GM19240 (cell line): ENCODE results near the gene WDR83.
"Not testable (repeated sequence)": the region's sequence is repeated elsewhere in the genome, so short reads cannot be mapped to it uniquely, and the experiment has no call there.

Experiments
- DNase-seq: peaks from one replicate; pipeline ENCODE4 v3.0.0; 2011; ENCODE audit warnings: low spot score; ENCODE audit not compliant: insufficient read length

The WDR83 gene

DNA sequence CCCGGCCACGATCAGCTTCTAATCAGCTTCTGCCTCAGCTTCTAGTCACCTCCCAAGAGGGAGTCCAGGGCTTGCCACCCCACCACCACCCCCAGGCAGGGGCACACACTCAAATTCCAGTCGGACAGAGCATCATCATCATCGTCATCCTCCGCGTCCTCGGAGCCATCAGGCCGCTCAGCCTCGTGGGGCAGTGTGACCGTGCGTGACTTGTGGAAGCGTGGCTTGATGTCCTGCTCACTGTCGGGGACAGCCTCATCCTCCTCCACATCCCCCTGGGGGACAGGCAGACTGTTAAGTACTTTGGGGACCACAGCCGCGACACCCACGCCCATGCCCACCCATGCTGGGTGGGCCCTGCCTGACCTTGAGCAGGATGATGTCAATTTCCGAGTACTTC lies 44.6 kb downstream of the WDR83 start:
- DNase-seq: no peak

DNA sequence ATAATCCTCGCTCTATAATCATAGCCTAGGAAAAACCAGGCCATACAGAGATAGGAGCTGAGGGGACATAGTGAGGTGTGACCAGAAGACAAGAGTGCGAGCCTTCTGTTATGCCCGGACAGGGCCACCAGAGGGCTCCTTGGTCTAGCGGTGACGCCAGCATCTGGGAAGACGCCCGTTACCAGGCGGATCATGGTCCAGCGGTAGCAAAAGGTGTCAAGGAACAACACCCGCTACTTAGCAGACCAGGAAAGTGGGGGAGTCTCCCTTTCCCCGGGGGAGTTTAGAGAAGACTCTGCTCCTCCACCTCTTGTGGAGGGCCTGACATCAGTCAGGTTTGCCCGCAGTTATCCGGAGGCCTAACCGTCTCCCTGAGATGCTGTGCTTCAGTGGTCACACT lies 45.5 kb downstream of the WDR83 start:
- not testable (repeated sequence) for DNase-seq

DNA sequence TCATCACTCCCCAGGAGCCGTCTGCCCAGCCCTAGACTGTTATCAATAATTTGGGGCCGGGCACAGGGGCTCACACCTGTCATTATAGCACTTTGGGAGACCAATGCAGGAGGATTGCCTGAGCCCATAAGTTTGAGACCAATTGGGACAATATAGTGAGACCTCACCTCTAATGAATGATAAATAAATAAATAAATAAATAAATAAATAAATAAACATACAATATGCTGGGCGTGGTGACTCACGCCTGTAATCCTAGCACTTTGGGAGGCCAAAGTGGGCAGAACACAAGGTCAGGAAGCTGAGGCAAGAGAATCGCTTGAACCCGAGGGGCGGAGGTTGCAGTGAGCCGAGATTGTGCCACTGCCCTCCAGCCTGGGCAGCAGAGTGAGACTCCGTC lies 46.7 kb downstream of the WDR83 start:
- not testable (repeated sequence) for DNase-seq

DNA sequence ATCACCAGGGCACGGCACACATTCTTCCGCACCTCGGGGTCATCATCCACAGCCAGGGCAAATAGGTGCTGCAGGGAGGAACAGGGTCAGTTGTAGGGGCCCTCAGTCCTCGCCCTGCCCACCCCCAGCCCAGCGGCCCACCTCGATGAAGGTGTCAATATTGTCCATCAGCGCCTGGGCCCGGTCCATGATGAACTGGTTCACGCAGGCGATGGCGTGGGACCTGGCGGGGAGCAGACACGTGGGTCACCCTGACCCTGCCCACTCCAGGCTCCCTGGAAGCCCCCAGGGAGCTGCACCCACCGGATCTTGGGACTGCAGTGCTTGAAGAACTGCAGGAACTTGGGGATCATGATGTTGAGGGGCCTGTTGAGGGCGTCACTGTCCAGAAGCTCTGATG lies 48.5 kb downstream of the WDR83 start:
- DNase-seq: no peak

DNA sequence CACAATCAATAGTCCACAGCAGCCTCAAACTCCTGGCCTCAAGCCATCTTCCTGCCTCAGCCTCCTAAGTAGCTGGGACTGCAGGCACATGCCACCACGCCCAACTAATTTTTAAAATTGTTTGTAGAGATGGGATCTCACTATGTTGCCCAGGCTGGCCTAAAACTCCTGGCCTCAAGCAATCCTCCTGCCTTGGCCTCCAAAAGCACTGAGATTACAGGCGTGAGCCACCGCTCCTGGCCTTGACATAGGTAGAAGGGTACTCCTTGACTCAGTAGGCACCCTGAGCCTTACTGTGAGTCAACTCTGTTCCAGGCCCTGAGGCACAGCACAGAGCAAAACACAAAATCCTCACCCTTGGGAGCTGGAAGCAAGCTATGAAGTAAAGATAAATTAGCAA lies 49.3 kb downstream of the WDR83 start:
- no peak for DNase-seq

DNA sequence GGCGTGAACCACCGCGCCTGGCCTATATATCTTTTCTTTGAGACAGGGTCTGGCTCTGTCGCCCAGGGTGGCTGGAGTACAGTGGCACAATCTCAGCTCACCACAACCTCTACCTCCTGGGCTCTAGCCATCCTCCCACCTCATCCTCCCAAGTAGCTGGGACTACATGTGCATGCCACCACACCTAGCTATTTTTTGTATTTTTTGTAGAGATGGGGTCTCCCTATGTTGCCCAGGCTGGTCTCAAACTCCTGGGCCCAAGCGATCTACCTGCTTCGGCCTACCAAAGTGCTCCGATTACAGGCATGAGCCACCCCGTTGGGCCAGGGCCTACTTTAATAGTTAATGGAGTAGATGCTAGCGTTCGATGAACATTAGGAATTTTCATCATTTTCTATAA lies 53.7 kb downstream of the WDR83 start:
- DNase-seq: no peak

DNA sequence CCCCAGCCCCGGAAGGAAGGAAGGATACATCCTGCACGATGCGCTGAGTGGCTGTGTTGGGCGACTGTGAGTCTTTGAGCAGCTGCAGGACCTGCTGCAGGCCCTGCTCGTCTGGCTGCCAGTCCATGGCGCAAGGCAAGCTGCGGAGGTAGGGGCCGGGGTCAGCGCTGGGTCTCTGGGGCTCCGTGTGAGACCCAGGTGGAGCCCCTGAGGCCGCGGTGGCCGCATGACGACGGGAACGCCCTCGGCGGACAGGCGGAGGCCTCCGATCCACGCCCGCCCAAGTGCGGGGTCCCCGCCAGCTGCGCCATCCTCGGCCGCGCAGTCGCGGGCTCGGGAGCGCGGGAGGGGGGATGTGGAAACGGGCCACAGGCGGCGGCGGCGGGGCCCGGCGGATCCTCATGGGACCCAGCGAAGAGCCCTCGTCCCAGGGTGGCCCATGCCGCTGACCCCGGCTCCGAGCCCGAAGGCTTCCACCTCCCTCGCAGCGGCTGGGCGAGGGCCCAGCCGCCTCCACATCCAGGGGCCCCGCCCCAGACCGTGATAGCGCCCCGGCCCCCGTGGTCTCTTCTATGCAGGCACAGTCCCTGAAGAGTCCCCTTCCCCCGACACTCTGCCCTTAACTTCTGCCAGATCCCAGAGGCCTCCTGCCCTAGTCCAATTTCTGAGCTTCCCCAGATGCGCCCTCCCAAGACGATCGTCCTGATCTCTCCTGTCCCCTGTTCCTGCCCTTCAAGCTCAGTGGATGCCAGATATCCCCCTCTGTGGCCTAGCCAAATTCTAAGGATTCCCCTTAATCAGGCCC lies 54.4 kb downstream of the WDR83 start:
- DNase-seq: no peak

DNA sequence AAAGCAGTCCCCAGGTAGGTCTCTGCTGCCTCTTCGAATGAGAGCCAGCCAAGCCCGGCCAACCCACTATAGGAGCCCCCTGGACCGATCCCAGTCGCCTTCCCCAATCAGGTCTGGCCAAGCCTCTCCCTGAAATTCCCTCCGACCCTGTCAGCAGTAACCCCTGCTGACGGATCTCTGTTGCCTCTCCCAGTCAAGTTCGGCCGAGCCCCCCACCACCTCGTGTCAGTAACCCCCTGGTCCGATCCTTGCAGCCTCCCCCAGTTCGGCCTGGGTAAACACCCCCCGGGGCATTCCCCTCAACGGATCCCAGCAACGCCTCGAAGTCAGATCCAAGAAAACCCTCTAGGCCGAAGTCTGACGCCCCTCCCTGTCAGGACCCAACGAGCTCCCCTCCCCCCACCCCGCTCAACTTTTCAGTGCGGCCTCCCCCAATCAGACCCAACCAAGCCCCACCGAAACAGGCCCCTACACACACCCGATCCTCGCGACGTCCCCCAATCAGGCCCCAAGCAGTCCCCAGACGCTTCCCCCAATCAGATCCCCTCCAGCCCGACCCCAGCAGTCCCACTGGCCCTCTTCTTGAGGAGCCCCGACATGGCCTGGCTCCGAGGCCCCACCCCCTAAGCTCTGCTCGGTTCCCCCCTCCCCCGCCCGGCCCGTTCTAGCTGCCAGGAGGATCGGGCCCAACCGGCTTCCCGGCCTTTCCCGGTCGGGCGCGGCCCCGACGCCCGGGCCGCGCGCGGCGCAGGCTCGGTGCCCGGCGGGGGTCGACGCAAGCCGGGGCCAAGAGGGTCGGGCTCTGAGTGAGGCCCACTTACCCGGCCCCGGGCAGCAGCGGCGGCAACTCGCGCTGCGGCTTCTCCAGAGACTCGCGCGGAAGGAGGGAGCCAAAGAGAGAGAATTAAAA lies 55.3 kb downstream of the WDR83 start:
- DNase-seq: peak; percentile 52

DNA sequence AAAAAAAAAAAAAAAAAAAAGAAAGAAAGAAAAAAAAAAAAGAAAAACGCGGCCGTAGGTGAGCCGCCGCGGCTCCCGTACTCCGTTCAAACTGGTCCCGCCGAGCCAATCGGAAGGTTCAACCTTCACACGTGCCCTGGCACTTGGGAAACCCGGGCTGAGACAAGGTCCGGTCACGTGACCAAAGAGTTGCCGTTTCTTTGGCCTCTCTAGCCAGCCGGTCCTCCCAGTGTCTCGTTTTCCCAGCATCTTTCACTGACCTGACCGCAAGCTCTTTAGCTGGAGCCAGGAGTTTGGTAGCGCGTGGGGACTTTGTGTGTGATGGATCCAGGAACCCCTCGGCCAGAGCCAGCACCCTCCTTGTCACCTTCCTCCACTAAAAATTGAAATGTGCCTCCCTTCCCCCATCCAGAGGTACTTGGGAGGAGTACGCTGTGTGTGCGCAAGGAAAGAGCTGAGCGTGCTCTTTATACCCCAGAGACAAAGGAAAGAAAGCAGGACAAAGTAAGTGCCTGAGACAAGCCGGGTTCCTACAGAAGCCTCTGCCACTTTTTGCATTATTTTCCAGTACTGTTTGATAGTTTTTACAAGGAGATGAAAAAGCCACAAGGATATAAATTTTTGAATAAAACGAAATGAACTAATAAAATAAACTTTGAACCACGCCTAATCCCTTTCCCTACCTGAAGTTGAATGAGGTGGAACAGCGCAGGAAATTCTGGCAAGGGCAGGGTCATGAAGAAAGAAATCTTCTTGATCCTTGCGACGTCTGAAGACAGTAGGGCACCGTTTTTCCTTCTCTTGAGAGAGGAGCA lies 56.2 kb downstream of the WDR83 start:
- DNase-seq: peak; percentile 99

DNA sequence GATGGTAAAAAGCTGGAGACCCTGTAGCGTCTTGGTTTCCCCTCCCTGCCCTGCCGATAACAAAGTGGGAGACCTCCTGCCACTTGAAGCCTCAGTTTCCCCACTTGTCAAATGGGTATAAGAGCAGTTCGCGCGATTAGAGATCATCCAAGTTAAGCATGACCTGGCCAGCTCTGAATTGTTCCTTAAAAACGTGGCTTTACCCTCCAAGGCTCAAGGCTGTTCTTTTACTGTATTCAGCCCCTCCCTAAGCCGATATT lies 56.7 kb downstream of the WDR83 start:
- DNase-seq: no peak

DNA sequence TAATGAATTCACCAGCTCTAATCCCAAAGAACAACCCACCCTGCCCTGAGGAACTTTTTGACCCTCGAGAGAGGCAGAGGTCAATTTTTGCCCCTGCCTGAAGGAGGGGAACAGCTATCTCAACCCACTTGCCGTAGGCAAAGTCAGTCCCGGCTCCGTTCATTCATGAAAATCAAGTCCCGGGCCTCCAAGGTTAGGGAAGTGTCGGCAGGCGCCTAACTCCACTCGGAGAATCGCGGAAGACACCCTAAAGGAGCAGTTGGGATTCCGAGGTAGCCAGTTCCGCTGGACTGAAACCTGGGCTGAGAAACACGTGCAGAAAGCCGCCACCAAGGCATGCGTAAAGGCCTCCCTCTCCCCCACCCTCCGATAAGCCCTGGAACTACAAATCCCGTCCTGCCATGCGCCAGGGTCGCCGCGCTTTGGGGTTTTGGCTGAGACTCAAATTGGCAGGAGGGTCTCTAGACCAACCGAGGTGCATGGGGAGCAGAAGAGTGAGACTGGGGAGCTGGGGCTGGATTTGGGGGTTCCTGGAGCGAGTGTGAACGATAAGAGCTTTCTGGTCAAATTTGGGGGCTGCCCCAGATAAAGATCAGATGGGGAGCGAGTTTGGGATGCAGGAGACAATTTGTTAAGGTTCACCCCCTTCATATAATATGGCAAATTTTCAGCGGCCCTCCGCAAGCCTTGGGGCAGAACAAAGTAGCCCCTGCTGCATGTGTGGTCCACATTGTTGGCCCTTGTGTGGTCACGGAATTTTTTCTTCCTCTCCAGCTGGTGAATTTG lies 57.2 kb downstream of the WDR83 start, which contains the start of gene TNPO2:
Gene TNPO2, minus strand, starts transcription at position 292 of the 786 bp plus-strand sequence. CDS start 2,955 bp downstream, outside the sequence.
- DNase-seq: peak; percentile 91
